Activated effector memory CD4-positive, alpha-beta T cell treated with Interleukin-2 at 50 U/mL for 16 hours (primary cell): ENCODE results near the gene SCFD2.
"Not testable (repeated sequence)": the region's sequence is repeated elsewhere in the genome, so short reads cannot be mapped to it uniquely, and the experiment has no call there.

Experiments
- DNase-seq: peaks from one replicate; pipeline ENCODE4 v3.0.0-alpha.2; 2020

The SCFD2 gene

GRCh38 chr4:52840531-52841370 lies 525.1 kb downstream of the SCFD2 start:
- DNase-seq, result no peak

GRCh38 chr4:52838729-52839586 lies 526.9 kb downstream of the SCFD2 start:
- no peak for DNase-seq

- no peak for DNase-seq
Measured at GRCh38 chr4:52837716-52838558, 527.9 kb downstream of the SCFD2 start.

GRCh38 chr4:52836678-52837077 lies 529.2 kb downstream of the SCFD2 start:
- DNase-seq, result no peak

GRCh38 chr4:52836120-52836519 lies 529.7 kb downstream of the SCFD2 start:
- DNase-seq, result no peak

GRCh38 chr4:52834641-52835456 lies 531.0 kb downstream of the SCFD2 start:
- DNase-seq, result not testable (repeated sequence)

- DNase-seq, result no peak
Measured at GRCh38 chr4:52833941-52834525, 531.8 kb downstream of the SCFD2 start.

GRCh38 chr4:52825460-52826090 lies 540.3 kb downstream of the SCFD2 start:
- no peak for DNase-seq

GRCh38 chr4:52824603-52825459 lies 541.0 kb downstream of the SCFD2 start:
- DNase-seq, result no peak

- DNase-seq, result no peak
Measured at GRCh38 chr4:52824270-52824602, 541.6 kb downstream of the SCFD2 start.

GRCh38 chr4:52823702-52824092 lies 542.2 kb downstream of the SCFD2 start:
- no peak for DNase-seq
